Cardiac muscle cell (in vitro differentiated cells and primary cell): ENCODE results near the gene PRKAR1B. TPM values are rescaled to one million over a fixed set of nuclear protein-coding genes. Genes with fewer than 3 reads are reported as not detected.

Experiments used
- DNase-seq, 2 donors: peaks; one replicate each; pipeline versions ENCODE4 v3.0.0 to v3.0.0-alpha.2; 2010 to 2017; ENCODE audit warnings: low read depth in 1 of 2, low spot score in 1 of 2
- H3K27ac ChIP-seq: fragments of 200-600 bp; sonication (generic); 2 replicates; pipeline ENCODE4 v1.5.1; 2016
- H3K27me3 ChIP-seq: fragments of 200-600 bp; sonication (generic); 2 replicates; pipeline ENCODE4 v1.6.0; 2016; ENCODE audit warnings: control low read depth
- H3K36me3 ChIP-seq: fragments of 200-600 bp; sonication (generic); 2 replicates; pipeline ENCODE4 v1.5.1; 2016; ENCODE audit warnings: control low read depth
- H3K4me1 ChIP-seq: fragments of 200-600 bp; sonication (generic); 2 replicates; pipeline ENCODE4 v1.8.1; 2017; ENCODE audit warnings: low read depth, mild to moderate bottlenecking, mixed run types
- H3K4me3 ChIP-seq: fragments of 200-600 bp; sonication (generic); 2 replicates; pipeline ENCODE4 v1.5.1; 2016; ENCODE audit warnings: mild to moderate bottlenecking
- H3K9me3 ChIP-seq: fragments of 200-600 bp; sonication (generic); 2 replicates; pipeline ENCODE4 v1.5.1; 2017; ENCODE audit warnings: low read depth, mild to moderate bottlenecking, control low read depth
- polyA plus RNA-seq: library from polyadenylated mRNA; unstranded; fragments of >200 nt; fragmentation: Nextera tagmentation; extraction: Ambion mirVana; gene quantifications from 2 replicates; pipeline ENCODE4 v1.2.1, GENCODE V29; 2016
- total RNA-seq: library from RNA; depleted of rRNA; stranded (reverse); fragments of >200 nt; gene quantifications from 2 replicates; pipeline ENCODE4 v1.2.3, GENCODE V29; 2016
- TF ChIP-seq, protein P1 (sequence below): IDR thresholded peaks from 2 replicates; pipeline ENCODE4 v1.5.1; 2012; ENCODE audit warnings: low read depth, mild to moderate bottlenecking, low read length

Gene PRKAR1B
- total and polyA plus RNA-seq, 2 experiments from 2014 or later: 32.8 to 40.2 TPM

GRCh38 chr7:762885-763284, 35.8 kb upstream of the PRKAR1B start:
- no peak for DNase-seq
- Histone ChIP-seq H3K27ac (no peak overlapping the region), H3K9me3 (no peaks in the 10 kb centered on the region), H3K4me1 (no peaks in the 10 kb centered on the region), H3K36me3 (peaks cover 32% of the 10 kb centered on the region), H3K4me3 (no peak overlapping the region), H3K27me3 (no peaks in the 10 kb centered on the region)
- TF ChIP-seq, protein P1, sequence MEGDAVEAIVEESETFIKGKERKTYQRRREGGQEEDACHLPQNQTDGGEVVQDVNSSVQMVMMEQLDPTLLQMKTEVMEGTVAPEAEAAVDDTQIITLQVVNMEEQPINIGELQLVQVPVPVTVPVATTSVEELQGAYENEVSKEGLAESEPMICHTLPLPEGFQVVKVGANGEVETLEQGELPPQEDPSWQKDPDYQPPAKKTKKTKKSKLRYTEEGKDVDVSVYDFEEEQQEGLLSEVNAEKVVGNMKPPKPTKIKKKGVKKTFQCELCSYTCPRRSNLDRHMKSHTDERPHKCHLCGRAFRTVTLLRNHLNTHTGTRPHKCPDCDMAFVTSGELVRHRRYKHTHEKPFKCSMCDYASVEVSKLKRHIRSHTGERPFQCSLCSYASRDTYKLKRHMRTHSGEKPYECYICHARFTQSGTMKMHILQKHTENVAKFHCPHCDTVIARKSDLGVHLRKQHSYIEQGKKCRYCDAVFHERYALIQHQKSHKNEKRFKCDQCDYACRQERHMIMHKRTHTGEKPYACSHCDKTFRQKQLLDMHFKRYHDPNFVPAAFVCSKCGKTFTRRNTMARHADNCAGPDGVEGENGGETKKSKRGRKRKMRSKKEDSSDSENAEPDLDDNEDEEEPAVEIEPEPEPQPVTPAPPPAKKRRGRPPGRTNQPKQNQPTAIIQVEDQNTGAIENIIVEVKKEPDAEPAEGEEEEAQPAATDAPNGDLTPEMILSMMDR: no peak

GRCh38 chr7:761631-762030, 34.5 kb upstream of the PRKAR1B start:
- no peaks in the 10 kb centered on the region for H3K27me3 ChIP-seq
- no peaks in the 10 kb centered on the region for H3K4me1 ChIP-seq
- TF ChIP-seq, protein P1: no peak
- DNase-seq: no peak
- no peak overlapping the region for H3K4me3 ChIP-seq
- no peaks in the 10 kb centered on the region for H3K9me3 ChIP-seq
- H3K27ac ChIP-seq: no peak overlapping the region
- peaks cover 41% of the 10 kb centered on the region for H3K36me3 ChIP-seq

DNA sequence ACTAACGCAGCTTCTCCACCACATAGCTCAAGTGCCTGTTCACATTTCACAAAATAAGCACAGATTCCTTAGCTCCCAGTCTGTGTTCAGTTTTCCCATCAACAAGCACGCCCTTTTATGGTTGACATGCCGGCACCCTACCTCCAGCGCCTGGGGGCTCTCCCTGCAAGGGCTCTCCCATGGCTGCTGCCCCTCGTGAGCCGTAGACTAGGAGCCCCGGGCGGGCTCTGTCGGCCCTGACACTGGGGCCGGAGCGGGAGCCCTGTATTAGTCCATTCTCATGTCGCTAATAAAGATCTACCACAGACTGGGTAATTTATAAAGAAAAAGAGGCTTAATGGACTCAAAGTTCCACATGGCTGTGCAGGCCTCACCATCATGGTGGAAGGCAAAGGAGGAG, 34.0 kb upstream of the PRKAR1B start:
- Histone ChIP-seq H3K36me3 (peaks cover 42% of the 10 kb centered on the region), H3K4me1 (no peaks in the 10 kb centered on the region), H3K9me3 (no peaks in the 10 kb centered on the region), H3K27me3 (no peaks in the 10 kb centered on the region), H3K4me3 (no peak overlapping the region), H3K27ac (no peak overlapping the region)
- TF ChIP-seq, protein P1: no peak
- no peak for DNase-seq

- TF ChIP-seq, protein P1: no peak
- Histone ChIP-seq H3K27me3 (no peaks in the 10 kb centered on the region), H3K4me3 (no peak overlapping the region), H3K9me3 (no peaks in the 10 kb centered on the region), H3K36me3 (peaks cover 42% of the 10 kb centered on the region), H3K4me1 (no peaks in the 10 kb centered on the region), H3K27ac (no peak overlapping the region)
- DNase-seq: no peak
These were observed 32.9 kb upstream of the PRKAR1B start for GRCh38 chr7:760006-760405.

GRCh38 chr7:759569-759968, 32.5 kb upstream of the PRKAR1B start:
- no peak for DNase-seq
- Histone ChIP-seq H3K27me3 (no peaks in the 10 kb centered on the region), H3K9me3 (no peaks in the 10 kb centered on the region), H3K36me3 (peaks cover 42% of the 10 kb centered on the region), H3K4me3 (no peak overlapping the region), H3K27ac (no peak overlapping the region), H3K4me1 (no peaks in the 10 kb centered on the region)
- TF ChIP-seq, protein P1: no peak

DNA sequence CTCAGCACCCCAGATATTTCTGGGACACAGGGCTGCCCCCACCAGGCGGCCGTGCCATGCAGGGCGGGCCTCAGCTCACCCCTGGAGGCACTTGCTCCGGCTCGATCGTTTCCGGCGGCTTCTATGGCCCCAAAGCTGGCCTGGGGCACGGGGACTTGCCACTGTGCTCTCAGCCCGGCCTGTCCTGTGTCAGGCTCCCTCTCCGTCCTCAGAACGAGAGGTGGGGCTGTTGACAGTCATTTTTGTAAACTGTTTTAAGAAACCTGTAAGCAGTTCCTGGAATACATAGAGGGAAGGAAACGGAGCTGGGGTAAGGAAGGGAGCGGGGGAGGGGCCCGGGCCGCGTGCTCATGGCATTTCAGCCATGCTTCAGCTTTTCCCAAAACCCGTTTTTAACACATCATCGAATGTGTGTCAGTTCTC, 30.7 kb upstream of the PRKAR1B start:
- TF ChIP-seq, protein P1: no peak
- H3K36me3 ChIP-seq: peaks cover 38% of the 10 kb centered on the region
- H3K9me3 ChIP-seq: no peaks in the 10 kb centered on the region
- no peak overlapping the region for H3K4me3 ChIP-seq
- H3K4me1 ChIP-seq: no peaks in the 10 kb centered on the region
- no peak for DNase-seq
- no peak overlapping the region for H3K27ac ChIP-seq
- H3K27me3 ChIP-seq: no peaks in the 10 kb centered on the region
